CD4-positive, alpha-beta memory T cell (primary cell): ENCODE measurements around the gene ABHD17A. TPM values are rescaled to one million over a fixed set of nuclear protein-coding genes. Genes with fewer than 3 reads are reported as not detected.

Experiments used
- CTCF ChIA-PET: fragments of 350-600 bp; sonication (Branson Sonifier 250); formaldehyde crosslinking; loops from one replicate; lab custom pipeline; 2021; ENCODE audit warnings: inconsistent platforms; ENCODE audit not compliant: partially characterized antibody; lab: Charles Lee
- POLR2A ChIA-PET: fragments of 350-600 bp; sonication (Branson Sonifier 250); formaldehyde crosslinking; loops from one replicate; lab custom pipeline; 2021; ENCODE audit not compliant: partially characterized antibody; lab: Charles Lee
- DNase-seq, 5 donors: peaks; one replicate each; pipeline versions ENCODE4 v3.0.0 to v3.0.0-alpha.2; 2020 to 2022; ENCODE audit warnings: mixed read lengths in 1 of 5
- H3K27ac ChIP-seq: one replicate; pipeline ENCODE4 v1.7.0; 2013; ENCODE audit warnings: low read depth, low read length
- H3K27me3 ChIP-seq: 2 replicates; pipeline ENCODE4 v1.7.0; 2013; ENCODE audit warnings: mild to moderate bottlenecking, low read length, moderate library complexity; ENCODE audit not compliant: insufficient read depth
- H3K36me3 ChIP-seq: 2 replicates; pipeline ENCODE4 v1.7.0; 2013; ENCODE audit warnings: mild to moderate bottlenecking, low read length, moderate library complexity; ENCODE audit not compliant: insufficient read depth
- H3K4me1 ChIP-seq: 2 replicates; pipeline ENCODE4 v1.7.0; 2013; ENCODE audit warnings: mild to moderate bottlenecking, low read length, moderate library complexity; ENCODE audit not compliant: insufficient read depth
- H3K4me3 ChIP-seq, 2 donors: one replicate each; pipeline ENCODE4 v1.7.0; 2013; ENCODE audit warnings: low read length in 2 of 2, mild to moderate bottlenecking in 1 of 2
- H3K9me3 ChIP-seq, 2 donors: one replicate each; pipeline ENCODE4 v1.7.0; 2013; ENCODE audit warnings: low read length in 2 of 2, control low read depth in 1 of 2; ENCODE audit not compliant: control insufficient read depth in 1 of 2
- H3K27ac Mint-ChIP-seq, 7 donors: one replicate each; pipeline ENCODE4 v1.8.0; 2020 to 2021; ENCODE audit warnings: mixed read lengths in 7 of 7, mild to moderate bottlenecking in 6 of 7, inconsistent platforms in 3 of 7, moderate library complexity in 3 of 7
- H3K27me3 Mint-ChIP-seq, 2 donors: one replicate each; pipeline ENCODE4 v1.8.0; 2020 to 2021; ENCODE audit warnings: mixed read lengths in 2 of 2
- H3K36me3 Mint-ChIP-seq, 2 donors: one replicate each; pipeline ENCODE4 v1.8.0; 2020 to 2021; ENCODE audit warnings: mixed read lengths in 2 of 2, inconsistent platforms in 1 of 2, mild to moderate bottlenecking in 1 of 2
- H3K4me1 Mint-ChIP-seq, 4 donors: one replicate each; pipeline ENCODE4 v1.8.0; 2020 to 2021; ENCODE audit warnings: mixed read lengths in 4 of 4, mild to moderate bottlenecking in 1 of 4
- H3K4me3 Mint-ChIP-seq, 8 donors: one replicate each; pipeline ENCODE4 v1.8.0; 2020 to 2021; ENCODE audit warnings: mixed read lengths in 8 of 8, mild to moderate bottlenecking in 7 of 8, moderate library complexity in 6 of 8, inconsistent platforms in 3 of 8
- H3K9me3 Mint-ChIP-seq, 8 donors: one replicate each; pipeline ENCODE4 v1.8.0; 2020 to 2021; ENCODE audit warnings: mixed read lengths in 8 of 8, mild to moderate bottlenecking in 5 of 8, inconsistent platforms in 3 of 8, moderate library complexity in 1 of 8
- intact Hi-C: fragments of 100-400 bp; cut with micrococcal nuclease; formaldehyde crosslinking; loops from one replicate; pipeline ENCODE4 v1.15.1; 2023
- polyA plus RNA-seq, 2 donors: library from polyadenylated mRNA; unstranded; fragments of 300-500 nt; fragmentation: Illumina TruSeq; gene quantifications; one replicate each; pipeline ENCODE4 v1.2.3, GENCODE V29; 2021
- total RNA-seq, 2 experiments: library from RNA; stranded (reverse); gene quantifications; one replicate each; pipeline ENCODE4 v1.2.3, GENCODE V29; 2021

The ABHD17A gene
- total and polyA plus RNA-seq, 4 experiments from 2014 or later = 106 to 204 (median 123) TPM

DNA sequence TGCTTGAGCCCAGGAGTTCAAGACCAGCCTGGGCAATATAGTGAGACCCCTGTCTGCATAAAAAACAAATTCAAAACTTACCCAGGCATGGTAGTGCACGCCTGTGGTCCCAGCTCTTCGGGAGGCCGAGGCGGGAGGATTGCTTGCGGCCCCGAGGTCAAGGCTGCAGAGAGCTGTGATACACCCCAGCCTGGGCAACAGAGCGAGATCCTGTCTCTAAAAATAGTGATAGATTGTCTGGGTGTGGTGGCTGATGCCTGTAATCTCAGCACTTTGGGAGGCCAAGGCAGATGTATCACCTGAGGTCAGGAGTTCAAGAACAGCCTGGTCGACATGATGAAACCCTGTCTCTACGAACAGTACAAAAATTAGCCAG, 18.0 kb downstream of the ABHD17A start:
- no peak overlapping the region for H3K4me3 ChIP-seq
- Mint-ChIP-seq H3K4me1 (peaks cover 0 to 15% (median 7%) of the 10 kb centered on the region in 4 donors), H3K27me3 (no peaks in the 10 kb centered on the region), H3K9me3 (no peaks in the 10 kb centered on the region), H3K27ac (peak overlapping the region in 3 of 7 donors; percentile 35 to 50 (median 37)), H3K4me3 (no peak overlapping the region), H3K36me3 (peaks cover 0 to 9% of the 10 kb centered on the region in 2 donors)
- DNase-seq = no peak
- POLR2A ChIA-PET = interaction anchor here (0.8 to 4.1 kb wide), 4 partner anchors 8 to 62 kb away, joined by 3 to 60 read pairs (median 4); no protein-coding TSS in a partner anchor
- CTCF ChIA-PET = no interaction called here
- no peaks in the 10 kb centered on the region for H3K9me3 ChIP-seq
- H3K36me3 ChIP-seq = no peaks in the 10 kb centered on the region
- H3K27me3 ChIP-seq = no peaks in the 10 kb centered on the region
- peaks cover 12% of the 10 kb centered on the region for H3K4me1 ChIP-seq
- intact Hi-C loops = no loop called here
- H3K27ac ChIP-seq = no peak overlapping the region

GRCh38 chr19:1866693-1867348, 18.5 kb downstream of the ABHD17A start:
- Histone ChIP-seq H3K27ac (no peak overlapping the region), H3K9me3 (no peaks in the 10 kb centered on the region), H3K36me3 (no peaks in the 10 kb centered on the region), H3K4me1 (peaks cover 14% of the 10 kb centered on the region), H3K4me3 (no peak overlapping the region), H3K27me3 (no peaks in the 10 kb centered on the region)
- ChIA-PET POLR2A (interaction anchor here (0.6 to 4.1 kb wide), 9 partner anchors 8 to 595 kb away, joined by 3 to 60 read pairs (median 3); no protein-coding TSS in a partner anchor), CTCF (interaction anchor here (0.8 to 1.4 kb wide), 5 partner anchors 9 to 76 kb away, joined by 3 to 9 read pairs (median 4); partner anchors contain the start of gene REXO1)
- no peaks in the 10 kb centered on the region for H3K9me3 Mint-ChIP-seq
- peaks cover 0 to 18% (median 9%) of the 10 kb centered on the region in 4 donors for H3K4me1 Mint-ChIP-seq
- peak in 1 of 5 donors; percentile 26 for DNase-seq
- H3K4me3 Mint-ChIP-seq = peak overlapping the region in 1 of 8 donors; percentile 33
- H3K36me3 Mint-ChIP-seq = peaks cover 0 to 12% of the 10 kb centered on the region in 2 donors
- peak overlapping the region in 5 of 7 donors; percentile 27 to 82 (median 50) for H3K27ac Mint-ChIP-seq
- intact Hi-C loops = no loop called here
- no peaks in the 10 kb centered on the region for H3K27me3 Mint-ChIP-seq

DNA sequence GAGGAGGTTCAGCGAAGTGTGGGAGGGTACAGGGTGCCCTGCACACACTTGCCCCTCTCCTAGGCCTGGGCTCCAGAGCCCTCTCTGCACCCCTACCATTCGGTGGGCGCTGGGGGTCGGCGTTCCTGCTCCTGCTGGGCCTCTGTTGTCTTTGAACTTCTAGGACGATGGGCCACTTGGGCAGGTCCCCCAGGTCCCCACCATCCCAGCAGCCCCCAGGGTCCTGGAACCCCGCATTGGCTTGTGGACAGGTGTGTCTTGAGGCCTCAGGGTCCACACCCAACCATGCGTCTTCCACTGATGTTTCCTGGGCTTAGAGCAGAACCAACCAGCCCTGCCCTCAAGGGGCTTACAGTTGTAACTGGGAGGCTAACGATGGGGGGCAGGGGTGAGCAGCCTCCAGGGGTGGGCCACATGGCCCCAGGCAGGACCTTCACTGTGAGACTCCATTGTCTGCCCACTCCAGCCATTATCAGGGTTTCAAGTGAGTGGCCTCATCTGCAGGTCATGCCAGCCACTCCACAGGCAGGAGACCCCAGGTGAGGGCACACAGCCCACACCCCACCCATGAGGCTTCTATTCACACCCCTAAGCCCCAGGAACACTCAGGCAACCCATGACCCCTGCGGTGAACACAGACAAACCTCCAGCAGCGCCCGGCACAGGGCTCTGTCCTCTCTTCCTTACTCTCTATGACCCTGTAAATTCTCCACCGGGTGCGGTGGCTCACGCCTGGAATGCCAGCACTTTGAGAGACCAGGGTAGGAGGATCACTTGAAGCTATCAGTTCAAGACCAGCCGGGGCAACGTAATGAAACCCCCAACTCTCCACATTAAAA, 19.9 kb downstream of the ABHD17A start:
- Histone ChIP-seq H3K27ac (peak overlapping the region; percentile 74), H3K27me3 (no peaks in the 10 kb centered on the region), H3K4me3 (peak overlapping the region in 1 of 2 donors; percentile 76), H3K36me3 (no peaks in the 10 kb centered on the region), H3K9me3 (no peaks in the 10 kb centered on the region), H3K4me1 (peaks cover 23% of the 10 kb centered on the region)
- no peaks in the 10 kb centered on the region for H3K9me3 Mint-ChIP-seq
- no peaks in the 10 kb centered on the region for H3K27me3 Mint-ChIP-seq
- POLR2A ChIA-PET = interaction anchor here (0.8 to 4.1 kb wide), 14 partner anchors 10 to 593 kb away, joined by 3 to 60 read pairs (median 6); partner anchors contain the start of genes ABHD17A, ADAT3 and SCAMP4
- intact Hi-C loops = no loop called here
- H3K27ac Mint-ChIP-seq = peak overlapping the region; percentile 52 to 91 (median 73)
- CTCF ChIA-PET = interaction anchor here (0.9 to 1.6 kb wide), 12 partner anchors 9 to 77 kb away, joined by 3 to 12 read pairs (median 4); partner anchors contain the start of gene REXO1
- peak overlapping the region; percentile 26 to 77 (median 68) for H3K4me3 Mint-ChIP-seq
- peak in 1 of 5 donors; percentile 39 for DNase-seq
- peaks cover 6 to 27% (median 19%) of the 10 kb centered on the region in 4 donors for H3K4me1 Mint-ChIP-seq
- peaks cover 0 to 9% of the 10 kb centered on the region in 2 donors for H3K36me3 Mint-ChIP-seq

DNA sequence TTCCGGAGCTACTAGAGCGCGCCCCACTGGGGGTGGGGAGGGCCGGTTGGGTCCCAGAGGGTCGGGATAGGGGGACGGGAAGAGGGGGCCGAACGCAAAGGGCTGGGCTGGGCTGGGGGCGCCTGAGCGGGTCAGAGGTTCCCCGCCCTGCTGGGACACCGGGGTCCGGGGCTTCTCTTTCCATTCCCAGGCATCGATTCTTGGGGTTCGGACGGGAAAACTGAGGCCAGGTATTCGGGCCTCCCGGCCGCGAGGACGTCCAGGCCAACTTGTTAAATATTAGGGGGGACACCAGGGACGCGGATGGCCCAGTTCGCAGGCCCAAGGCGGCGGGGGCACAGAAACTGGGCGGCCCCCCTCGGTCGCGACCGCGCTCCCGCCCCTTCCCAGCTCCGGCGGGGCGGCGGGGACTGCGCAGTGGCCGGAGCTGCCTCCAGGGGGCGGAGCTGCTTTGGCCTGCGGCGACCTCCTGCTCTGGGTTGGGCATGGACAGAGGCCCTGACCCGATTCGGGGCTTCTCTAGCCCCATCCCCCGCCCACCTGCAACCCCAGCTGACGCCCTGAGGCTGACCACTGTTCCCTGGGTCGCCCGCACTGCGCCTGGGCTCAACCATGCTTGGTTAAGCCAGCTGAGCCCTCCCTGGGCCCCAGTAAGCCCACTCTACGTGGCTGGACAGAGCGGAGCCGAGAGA, 20.7 kb downstream of the ABHD17A start:
- H3K9me3 Mint-ChIP-seq = no peaks in the 10 kb centered on the region
- peaks cover 0 to 6% of the 10 kb centered on the region in 2 donors for H3K36me3 Mint-ChIP-seq
- Histone ChIP-seq H3K27me3 (no peaks in the 10 kb centered on the region), H3K36me3 (no peaks in the 10 kb centered on the region), H3K4me1 (peaks cover 30% of the 10 kb centered on the region), H3K9me3 (no peaks in the 10 kb centered on the region), H3K27ac (peak overlapping the region; percentile 74), H3K4me3 (peak overlapping the region; percentile 23 to 76)
- intact Hi-C loops = loop anchor here (1.0 to 5.0 kb wide), 7 partner anchors 9 to 1067 kb away; partner anchors contain the start of genes ABHD17A, ADAT3, MKNK2 and PTBP1
- H3K4me1 Mint-ChIP-seq = peaks cover 6 to 34% (median 20%) of the 10 kb centered on the region in 4 donors
- peak overlapping the region; percentile 58 to 83 (median 76) for H3K4me3 Mint-ChIP-seq
- no peaks in the 10 kb centered on the region for H3K27me3 Mint-ChIP-seq
- H3K27ac Mint-ChIP-seq = peak overlapping the region; percentile 46 to 91 (median 79)
- CTCF ChIA-PET = interaction anchor here (0.7 to 1.6 kb wide), 9 partner anchors 10 to 72 kb away, joined by 3 to 12 read pairs (median 4); no protein-coding TSS in a partner anchor
- DNase-seq = peak in 2 of 5 donors; percentile 30 to 52
- POLR2A ChIA-PET = interaction anchor here (0.9 to 4.1 kb wide), 14 partner anchors 9 to 1037 kb away, joined by 3 to 60 read pairs (median 4); partner anchors contain the start of genes ABHD17A, ADAT3, SCAMP4 and ZNF57

GRCh38 chr19:1863638-1864479, 21.4 kb downstream of the ABHD17A start:
- peak overlapping the region; percentile 23 to 76 for H3K4me3 ChIP-seq
- H3K36me3 Mint-ChIP-seq = peaks cover 0 to 6% of the 10 kb centered on the region in 2 donors
- DNase-seq = peak; percentile 92 to 94 (median 94)
- no peaks in the 10 kb centered on the region for H3K27me3 Mint-ChIP-seq
- no peaks in the 10 kb centered on the region for H3K36me3 ChIP-seq
- no peaks in the 10 kb centered on the region for H3K9me3 Mint-ChIP-seq
- H3K4me1 Mint-ChIP-seq = peaks cover 8 to 41% (median 25%) of the 10 kb centered on the region in 4 donors
- peaks cover 38% of the 10 kb centered on the region for H3K4me1 ChIP-seq
- H3K27ac Mint-ChIP-seq = peak overlapping the region in 5 of 7 donors; percentile 52 to 91 (median 88)
- H3K9me3 ChIP-seq = no peaks in the 10 kb centered on the region
- POLR2A ChIA-PET = interaction anchor here (0.9 to 4.1 kb wide), 14 partner anchors 8 to 1037 kb away, joined by 3 to 60 read pairs (median 4); partner anchors contain the start of genes ABHD17A, ADAT3, SCAMP4 and ZNF57
- no peaks in the 10 kb centered on the region for H3K27me3 ChIP-seq
- CTCF ChIA-PET = interaction anchor here (0.7 to 1.6 kb wide), 9 partner anchors 11 to 73 kb away, joined by 3 to 12 read pairs (median 4); no protein-coding TSS in a partner anchor
- peak overlapping the region; percentile 74 for H3K27ac ChIP-seq
- intact Hi-C loops = loop anchor here (1.0 to 5.0 kb wide), 8 partner anchors 9 to 1067 kb away; partner anchors contain the start of genes ABHD17A, ADAT3, MKNK2 and PTBP1
- peak overlapping the region; percentile 58 to 83 (median 74) for H3K4me3 Mint-ChIP-seq
